DOHH2 (cell line): ENCODE measurements around the gene HMX3.

ENCODE experiments used
- H3F3A ChIP-seq: fragments of 200-600 bp; sonication (generic), shearing (Covaris generic); 2 replicates; pipeline ENCODE4 v1.6.0; 2016; ENCODE audit warnings: antibody characterized with exemption, mild to moderate bottlenecking; ENCODE audit not compliant: control insufficient read depth, insufficient read depth
- H3K27ac ChIP-seq: fragments of 200-600 bp; sonication (generic); 2 replicates; pipeline ENCODE4 v1.5.1; 2014; ENCODE audit warnings: low read depth, mild to moderate bottlenecking, low read length, moderate library complexity
- H3K27me3 ChIP-seq: fragments of 200-600 bp; sonication (generic); 2 replicates; pipeline ENCODE4 v1.6.1; 2014; ENCODE audit warnings: mild to moderate bottlenecking, low read length, mixed read lengths; ENCODE audit not compliant: control insufficient read depth
- H3K36me3 ChIP-seq: fragments of 200-600 bp; sonication (generic); 2 replicates; pipeline ENCODE4 v1.6.1; 2014; ENCODE audit warnings: mild to moderate bottlenecking, low read length, moderate library complexity, mixed read lengths; ENCODE audit not compliant: control insufficient read depth
- H3K4me1 ChIP-seq: fragments of 200-600 bp; sonication (generic); 2 replicates; pipeline ENCODE4 v1.6.1; 2014; ENCODE audit warnings: mild to moderate bottlenecking, low read length, mixed read lengths; ENCODE audit not compliant: control insufficient read depth
- H3K4me2 ChIP-seq: fragments of 200-600 bp; sonication (generic); 2 replicates; pipeline ENCODE4 v1.6.0; 2014; ENCODE audit warnings: mild to moderate bottlenecking, low read length, moderate library complexity
- H3K4me3 ChIP-seq: fragments of 200-600 bp; sonication (generic); 2 replicates; pipeline ENCODE4 v1.5.1; 2014; ENCODE audit warnings: mild to moderate bottlenecking, low read length, mixed read lengths
- H3K79me2 ChIP-seq: fragments of 200-600 bp; sonication (generic); 2 replicates; pipeline ENCODE4 v1.6.1; 2014; ENCODE audit warnings: mild to moderate bottlenecking, low read length, mixed read lengths; ENCODE audit not compliant: control insufficient read depth
- H3K9me2 ChIP-seq: fragments of 200-600 bp; sonication (generic); replicated peaks from 2 replicates; pipeline ENCODE4 v1.6.1; 2014; ENCODE audit warnings: mild to moderate bottlenecking, low read length, mixed read lengths; ENCODE audit not compliant: control insufficient read depth
- H3K9me3 ChIP-seq: fragments of 200-600 bp; sonication (generic); 2 replicates; pipeline ENCODE4 v1.6.1; 2014; ENCODE audit warnings: antibody characterized with exemption, low read length, mixed read lengths; ENCODE audit not compliant: control insufficient read depth, insufficient read depth
- H4K20me1 ChIP-seq: fragments of 200-600 bp; sonication (generic); 2 replicates; pipeline ENCODE4 v1.6.0; 2014; ENCODE audit warnings: low read depth, mild to moderate bottlenecking, antibody characterized with exemption, low read length, moderate library complexity; ENCODE audit not compliant: control insufficient read depth, insufficient read depth
- CTCF ChIP-seq: fragments of 200-600 bp; sonication (generic); IDR thresholded peaks from one replicate; pipeline ENCODE4 v1.5.1; 2014; ENCODE audit warnings: antibody characterized with exemption, mild to moderate bottlenecking, low read depth, low read length; ENCODE audit not compliant: poor library complexity, severe bottlenecking
- EZH2phosphoT487 ChIP-seq: fragments of 200-600 bp; sonication (generic); IDR thresholded peaks from 2 replicates; pipeline ENCODE4 v1.6.1; 2017; ENCODE audit warnings: borderline replicate concordance, mild to moderate bottlenecking, antibody characterized with exemption, low read length, moderate library complexity, mixed read lengths

Gene HMX3

GRCh38 chr10:123102673-123103072 is 33.1 kb upstream of the HMX3 start:
- no peaks in the 10 kb centered on the region for H3K9me3 ChIP-seq
- no peaks in the 10 kb centered on the region for H4K20me1 ChIP-seq
- H3K9me2 ChIP-seq = no peaks in the 10 kb centered on the region
- no peaks in the 10 kb centered on the region for H3K27me3 ChIP-seq
- H3K27ac ChIP-seq = no peak overlapping the region
- H3K79me2 ChIP-seq = no peaks in the 10 kb centered on the region
- no peak for TF ChIP-seq EZH2phosphoT487
- no peak for TF ChIP-seq CTCF
- H3K36me3 ChIP-seq = no peaks in the 10 kb centered on the region
- no peak overlapping the region for H3K4me3 ChIP-seq
- no peak overlapping the region for H3K4me2 ChIP-seq
- H3K4me1 ChIP-seq = no peaks in the 10 kb centered on the region
- H3F3A ChIP-seq = no peaks in the 10 kb centered on the region

- Histone ChIP-seq H3K4me3 (no peak overlapping the region), H3K79me2 (no peaks in the 10 kb centered on the region), H3K4me2 (no peak overlapping the region), H3K4me1 (no peaks in the 10 kb centered on the region), H3K27me3 (peaks cover 2% of the 10 kb centered on the region; the same call in 1 of the 2 replicates), H4K20me1 (no peaks in the 10 kb centered on the region), H3F3A (no peaks in the 10 kb centered on the region), H3K27ac (no peak overlapping the region), H3K9me3 (no peaks in the 10 kb centered on the region), H3K9me2 (no peaks in the 10 kb centered on the region), H3K36me3 (no peaks in the 10 kb centered on the region)
- TF ChIP-seq EZH2phosphoT487 (no peak), CTCF (no peak)
Measured at GRCh38 chr10:123103944-123104343, 31.8 kb upstream of the HMX3 start.

GRCh38 chr10:123109466-123109865 is 26.3 kb upstream of the HMX3 start:
- no peaks in the 10 kb centered on the region for H3F3A ChIP-seq
- no peak overlapping the region for H3K27ac ChIP-seq
- H3K4me3 ChIP-seq = no peak overlapping the region
- H4K20me1 ChIP-seq = no peaks in the 10 kb centered on the region
- no peak for TF ChIP-seq EZH2phosphoT487
- no peaks in the 10 kb centered on the region for H3K4me1 ChIP-seq
- no peaks in the 10 kb centered on the region for H3K36me3 ChIP-seq
- no peaks in the 10 kb centered on the region for H3K9me2 ChIP-seq
- H3K27me3 ChIP-seq = peaks cover 8% of the 10 kb centered on the region
- H3K4me2 ChIP-seq = no peak overlapping the region
- H3K79me2 ChIP-seq = no peaks in the 10 kb centered on the region
- no peaks in the 10 kb centered on the region for H3K9me3 ChIP-seq

- Histone ChIP-seq H3K36me3 (no peaks in the 10 kb centered on the region), H4K20me1 (no peaks in the 10 kb centered on the region), H3K79me2 (no peaks in the 10 kb centered on the region), H3K4me2 (no peak overlapping the region), H3K27ac (no peak overlapping the region), H3K9me3 (no peaks in the 10 kb centered on the region), H3K4me1 (no peaks in the 10 kb centered on the region), H3K27me3 (peaks cover 5% of the 10 kb centered on the region), H3K4me3 (no peak overlapping the region), H3F3A (no peaks in the 10 kb centered on the region), H3K9me2 (no peaks in the 10 kb centered on the region)
- TF ChIP-seq CTCF (no peak), EZH2phosphoT487 (no peak)
Measured at GRCh38 chr10:123117644-123118417, 17.9 kb upstream of the HMX3 start.
